Adrenal gland (tissue), 5 donors: ENCODE results near the gene PRSS22.

Experiments
- POLR2A ChIP-seq, 2 donors: fragments of 450-650 bp; IDR thresholded peaks; one replicate each; pipeline ENCODE4 v1.6.1; 2017; ENCODE audit warnings: antibody characterized with exemption in 2 of 2, mild to moderate bottlenecking in 2 of 2, moderate library complexity in 1 of 2
- TF ChIP-seq, protein P1 (sequence below), 6 experiments: fragments of 450-650 bp in 4 of 6; fragments of 200-600 bp in 2 of 6; sonication (generic) in 1 of 6; IDR thresholded peaks; 1 replicate in 5 of 6; 2 replicates in 1 of 6; pipeline versions ENCODE4 v1.5.1 to v1.8.0; 2016 to 2021; ENCODE audit warnings: antibody characterized with exemption in 6 of 6, mild to moderate bottlenecking in 2 of 6, moderate library complexity in 1 of 6
- donor health status: DM: no; HTN: no; CAD: no.

DNA sequence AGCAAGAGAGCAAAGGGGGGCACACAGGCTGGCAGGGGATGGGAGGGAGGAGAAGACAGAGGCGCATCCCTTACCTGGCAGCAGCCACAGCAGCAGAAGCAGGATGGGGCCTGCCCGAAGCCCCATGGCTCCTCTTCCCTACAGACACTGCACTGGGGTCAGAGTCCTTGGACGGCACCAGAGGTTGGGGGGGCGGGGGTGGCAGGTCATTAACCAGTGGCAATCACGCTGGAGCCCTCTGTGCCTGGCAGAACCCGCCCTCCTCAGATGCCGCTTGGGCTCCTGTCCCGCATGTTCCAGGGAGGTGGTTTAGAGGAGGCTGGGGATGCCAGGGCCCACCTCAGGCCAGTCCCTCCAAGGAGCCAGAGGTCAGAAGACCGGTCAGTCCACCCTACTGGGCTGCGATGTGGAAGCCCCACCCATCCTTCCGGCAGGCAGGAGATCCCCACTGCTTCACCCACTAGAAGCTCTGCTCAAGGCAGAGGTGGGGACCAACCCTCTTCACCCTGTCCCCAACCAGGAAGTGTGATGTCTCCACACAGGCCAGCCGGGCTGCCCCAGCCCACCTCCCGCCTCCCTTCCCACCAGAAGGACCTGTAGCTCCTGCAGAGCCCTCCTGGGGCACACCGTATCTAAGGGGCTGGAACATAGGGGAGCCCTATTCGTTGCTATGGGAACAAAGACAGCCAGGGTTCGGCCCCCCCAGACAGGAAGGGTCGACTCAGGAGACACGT, 16.2 kb downstream of the PRSS22 start:
- TF ChIP-seq, protein P1, sequence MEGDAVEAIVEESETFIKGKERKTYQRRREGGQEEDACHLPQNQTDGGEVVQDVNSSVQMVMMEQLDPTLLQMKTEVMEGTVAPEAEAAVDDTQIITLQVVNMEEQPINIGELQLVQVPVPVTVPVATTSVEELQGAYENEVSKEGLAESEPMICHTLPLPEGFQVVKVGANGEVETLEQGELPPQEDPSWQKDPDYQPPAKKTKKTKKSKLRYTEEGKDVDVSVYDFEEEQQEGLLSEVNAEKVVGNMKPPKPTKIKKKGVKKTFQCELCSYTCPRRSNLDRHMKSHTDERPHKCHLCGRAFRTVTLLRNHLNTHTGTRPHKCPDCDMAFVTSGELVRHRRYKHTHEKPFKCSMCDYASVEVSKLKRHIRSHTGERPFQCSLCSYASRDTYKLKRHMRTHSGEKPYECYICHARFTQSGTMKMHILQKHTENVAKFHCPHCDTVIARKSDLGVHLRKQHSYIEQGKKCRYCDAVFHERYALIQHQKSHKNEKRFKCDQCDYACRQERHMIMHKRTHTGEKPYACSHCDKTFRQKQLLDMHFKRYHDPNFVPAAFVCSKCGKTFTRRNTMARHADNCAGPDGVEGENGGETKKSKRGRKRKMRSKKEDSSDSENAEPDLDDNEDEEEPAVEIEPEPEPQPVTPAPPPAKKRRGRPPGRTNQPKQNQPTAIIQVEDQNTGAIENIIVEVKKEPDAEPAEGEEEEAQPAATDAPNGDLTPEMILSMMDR (IDR thresholded peaks at IDR 0.05) = no peak
- TF ChIP-seq POLR2A (IDR thresholded peaks at IDR 0.05) = no peak
